HG03280 (cell line): ENCODE results near the gene FAM118A.
"Not testable (repeated sequence)": the region's sequence is repeated elsewhere in the genome, so short reads cannot be mapped to it uniquely, and the experiment has no call there.

ENCODE experiments used
- ATAC-seq: cut with Tn5 transposase; IDR thresholded peaks from one replicate; pipeline ENCODE4 v1.9.1; 2021; ENCODE audit warnings: mild to moderate bottlenecking, moderate library complexity; ENCODE audit not compliant: unreplicated experiment

The FAM118A gene

GRCh38 chr22:45329530-45329936 lies 19.8 kb downstream of the FAM118A start:
- ATAC-seq: no peak

- no peak for ATAC-seq
These were observed 20.8 kb downstream of the FAM118A start for GRCh38 chr22:45330548-45330947.

GRCh38 chr22:45331486-45331885 lies 21.8 kb downstream of the FAM118A start:
- no peak for ATAC-seq

- ATAC-seq: no peak
These were observed 22.3 kb downstream of the FAM118A start for GRCh38 chr22:45332001-45332400.

- no peak for ATAC-seq
These were observed 24.3 kb downstream of the FAM118A start for GRCh38 chr22:45334068-45334467.

GRCh38 chr22:45334528-45334927 lies 24.8 kb downstream of the FAM118A start:
- no peak for ATAC-seq

- no peak for ATAC-seq
These were observed 25.5 kb downstream of the FAM118A start for GRCh38 chr22:45335021-45335818.

- ATAC-seq: no peak
These were observed 26.3 kb downstream of the FAM118A start for GRCh38 chr22:45335854-45336522.

- ATAC-seq: no peak
These were observed 27.3 kb downstream of the FAM118A start for GRCh38 chr22:45336971-45337431.

GRCh38 chr22:45337536-45337935 lies 27.8 kb downstream of the FAM118A start:
- no peak for ATAC-seq

GRCh38 chr22:45338795-45339194 lies 29.1 kb downstream of the FAM118A start:
- ATAC-seq: no peak

GRCh38 chr22:45340323-45340722 lies 30.6 kb downstream of the FAM118A start:
- no peak for ATAC-seq

GRCh38 chr22:45341498-45341897 lies 31.8 kb downstream of the FAM118A start:
- no peak for ATAC-seq

- ATAC-seq: no peak
These were observed 33.4 kb downstream of the FAM118A start for GRCh38 chr22:45343143-45343542.

- ATAC-seq: no peak
These were observed 34.6 kb downstream of the FAM118A start for GRCh38 chr22:45344334-45344733.

- no peak for ATAC-seq
These were observed 40.2 kb downstream of the FAM118A start for GRCh38 chr22:45349916-45350315.

- no peak for ATAC-seq
These were observed 42.2 kb downstream of the FAM118A start for GRCh38 chr22:45351956-45352355.

GRCh38 chr22:45352757-45353156 lies 43.0 kb downstream of the FAM118A start:
- not testable (repeated sequence) for ATAC-seq

GRCh38 chr22:45353786-45354185 lies 44.1 kb downstream of the FAM118A start:
- no peak for ATAC-seq

GRCh38 chr22:45357490-45357889 lies 47.8 kb downstream of the FAM118A start:
- no peak for ATAC-seq

- ATAC-seq: no peak
These were observed 48.4 kb downstream of the FAM118A start for GRCh38 chr22:45358127-45358526.

- no peak for ATAC-seq
These were observed 49.9 kb downstream of the FAM118A start for GRCh38 chr22:45359627-45360026.
